ENCODE data around the gene TNNC1.

The TNNC1 gene

GRCh38 chr3:52468336-52468735 is 14.5 kb upstream of the TNNC1 start:
- no peak for DNase-seq (ENCODE audit: low read depth)
- no peak overlapping the region for H3K4me3 ChIP-seq (ENCODE audit: low read depth, low read length)

- no peak overlapping the region for H3K4me3 ChIP-seq (ENCODE audit: low read depth, low read length)
- no peak for DNase-seq (ENCODE audit: low read depth)
These were observed 9.6 kb upstream of the TNNC1 start for GRCh38 chr3:52463416-52463815.

GRCh38 chr3:52461874-52462273 is 8.0 kb upstream of the TNNC1 start:
- no peak overlapping the region for H3K4me3 ChIP-seq (ENCODE audit: low read depth, low read length)

GRCh38 chr3:52458770-52459545 is 5.1 kb upstream of the TNNC1 start:
- no peak for DNase-seq (ENCODE audit: low read depth)
- no peak overlapping the region for H3K4me3 ChIP-seq (ENCODE audit: low read depth, low read length)

More at GRCh38 chr3:52461874-52462273, 8.0 kb upstream of the TNNC1 start:
- no peak for DNase-seq (ENCODE audit: low read depth)

- DNase-seq (ENCODE audit: low read depth), result no peak
- no peak overlapping the region for H3K4me3 ChIP-seq (ENCODE audit: low read depth, low read length)
These were observed 4.4 kb upstream of the TNNC1 start for GRCh38 chr3:52458031-52458760.

- no peak for DNase-seq (ENCODE audit: low read depth)
- peak overlapping the region; percentile 94 for H3K4me3 ChIP-seq (ENCODE audit: low read depth, low read length)
These were observed 3.0 kb upstream of the TNNC1 start for GRCh38 chr3:52456800-52457183.

- no peak for DNase-seq (ENCODE audit: low read depth)
- H3K4me3 ChIP-seq (ENCODE audit: low read depth, low read length), result peak overlapping the region; percentile 94
These were observed 2.4 kb upstream of the TNNC1 start for GRCh38 chr3:52456169-52456799.

- DNase-seq (ENCODE audit: low read depth), result no peak
- peak within 1 kb of the TSS; percentile 94 for H3K4me3 ChIP-seq (ENCODE audit: low read depth, low read length)
These were observed 1.7 kb upstream of the TNNC1 start, which contains the start of gene NISCH for GRCh38 chr3:52455283-52456168. NISCH (plus strand) TSS chr3:52455604; CDS start chr3:52455642, 38 bp downstream.

- H3K4me3 ChIP-seq (ENCODE audit: low read depth, low read length), result peak overlapping the region; percentile 94
- no peak for DNase-seq (ENCODE audit: low read depth)
These were observed 1.1 kb upstream of the TNNC1 start for GRCh38 chr3:52454938-52455282.

- no peak for DNase-seq (ENCODE audit: low read depth)
- no peak overlapping the region for H3K4me3 ChIP-seq (ENCODE audit: low read depth, low read length)
These were observed 553 bp upstream of the TNNC1 start for GRCh38 chr3:52454250-52454937.

- no peak overlapping the region for H3K4me3 ChIP-seq (ENCODE audit: low read depth, low read length)
These were observed 1.1 kb downstream of the TNNC1 start for GRCh38 chr3:52452570-52453221.

GRCh38 chr3:52452126-52452525 is 1.7 kb downstream of the TNNC1 start:
- no peak for DNase-seq (ENCODE audit: low read depth)
- no peak overlapping the region for H3K4me3 ChIP-seq (ENCODE audit: low read depth, low read length)

More at GRCh38 chr3:52452570-52453221, 1.1 kb downstream of the TNNC1 start:
- no peak for DNase-seq (ENCODE audit: low read depth)

- H3K4me3 ChIP-seq (ENCODE audit: low read depth, low read length), result no peak overlapping the region
- no peak for DNase-seq (ENCODE audit: low read depth)
These were observed 2.4 kb downstream of the TNNC1 start for GRCh38 chr3:52451237-52452083.

GRCh38 chr3:52450489-52451236 is 3.2 kb downstream of the TNNC1 start:
- no peak for DNase-seq (ENCODE audit: low read depth)
- H3K4me3 ChIP-seq (ENCODE audit: low read depth, low read length), result no peak overlapping the region

- no peak for DNase-seq (ENCODE audit: low read depth)
- H3K4me3 ChIP-seq (ENCODE audit: low read depth, low read length), result no peak overlapping the region
These were observed 6.1 kb downstream of the TNNC1 start for GRCh38 chr3:52447512-52448355.
